HEK293 (cell line): ENCODE measurements around the gene CHRNA4.

Source experiments
- CTCF ChIP-seq: fragments of 450-650 bp; formaldehyde crosslinking; IDR thresholded peaks from 2 replicates; pipeline ENCODE4 v1.5.1; 2016; ENCODE audit warnings: missing biosample characterization, missing genetic modification characterization
- HOXC10 ChIP-seq: sonication (generic); formaldehyde crosslinking; IDR thresholded peaks from 2 replicates; pipeline ENCODE4 v1.8.1; 2023; ENCODE audit warnings: mild to moderate bottlenecking, missing genetic modification reagents
- PRDM6 ChIP-seq: fragments of 450-650 bp; formaldehyde crosslinking; IDR thresholded peaks from 2 replicates; pipeline ENCODE4 v1.5.1; 2017; ENCODE audit warnings: missing biosample characterization, missing genetic modification characterization
- TCF7L2 ChIP-seq: IDR thresholded peaks from 2 replicates; pipeline ENCODE4 v1.6.1; 2011; ENCODE audit warnings: low read depth, mild to moderate bottlenecking, inconsistent platforms, low read length, moderate library complexity, borderline replicate concordance
- ZNF274 ChIP-seq, 2 experiments: fragments of 200-500 bp in 1 of 2; fragments of 450-650 bp in 1 of 2; sonication (Bioruptor generic) in 1 of 2; formaldehyde crosslinking in 1 of 2; IDR thresholded peaks; 2 replicates each; pipeline versions ENCODE4 v1.5.1 to v1.6.1; 2014 to 2016; ENCODE audit warnings: borderline replicate concordance in 1 of 2, inconsistent platforms in 1 of 2, low read length in 1 of 2, missing biosample characterization in 1 of 2, missing genetic modification characterization in 1 of 2
- ZNF423 ChIP-seq: fragments of 450-650 bp; formaldehyde crosslinking; IDR thresholded peaks from 2 replicates; pipeline ENCODE4 v1.5.1; 2016; ENCODE audit warnings: missing biosample characterization, missing genetic modification characterization
- ZNF488 ChIP-seq: fragments of 450-650 bp; formaldehyde crosslinking; IDR thresholded peaks from 2 replicates; pipeline ENCODE4 v1.5.1; 2016; ENCODE audit warnings: missing biosample characterization, missing genetic modification characterization
- ZNF501 ChIP-seq: fragments of 450-650 bp; formaldehyde crosslinking; IDR thresholded peaks from 2 replicates; pipeline ENCODE4 v1.5.1; 2016; ENCODE audit warnings: missing biosample characterization, missing genetic modification characterization
- ZNF549 ChIP-seq: fragments of 450-650 bp; IDR thresholded peaks from 2 replicates; pipeline ENCODE4 v1.5.1; 2018; ENCODE audit warnings: missing biosample characterization, missing genetic modification characterization, mild to moderate bottlenecking, inconsistent platforms, moderate library complexity
- ZNF629 ChIP-seq: fragments of 450-650 bp; formaldehyde crosslinking; IDR thresholded peaks from 2 replicates; pipeline ENCODE4 v1.5.1; 2017; ENCODE audit warnings: missing biosample characterization, missing genetic modification characterization
- ZNF76 ChIP-seq: fragments of 450-650 bp; formaldehyde crosslinking; IDR thresholded peaks from 2 replicates; pipeline ENCODE4; 2016; ENCODE audit warnings: low read depth, missing biosample characterization, missing genetic modification characterization, borderline replicate concordance

GRCh38 chr20:63362436-63363009 is 1.4 kb upstream of the CHRNA4 start:
- TF ChIP-seq CTCF (tag by site-specific recombination) (no peak), ZNF488 (tag by site-specific recombination) (no peak), ZNF274 (IDR thresholded peaks at IDR 0.05; ENCODE audit: low read length) (no peak), ZNF274 (tag by site-specific recombination; IDR thresholded peaks at IDR 0.05; ENCODE audit: borderline replicate concordance) (no peak), ZNF76 (tag by site-specific recombination) (no peak), ZNF501 (tag by site-specific recombination) (no peak), HOXC10 (CRISPR knock-in tag) (no peak), ZNF423 (no peak), ZNF549 (no peak), PRDM6 (tag by site-specific recombination) (no peak), TCF7L2 (no peak), ZNF629 (tag by site-specific recombination) (no peak)
